SK-N-MC (cell line): ENCODE measurements around the gene SLC35F3.

Experiments used
- DNase-seq: peaks from one replicate; pipeline ENCODE4 v3.0.0-alpha.2; 2011; ENCODE audit warnings: low read depth, low spot score
- H3K27ac ChIP-seq: fragments of 200-600 bp; sonication (generic); 2 replicates; pipeline ENCODE4 v1.5.1; 2016; ENCODE audit warnings: mixed run types
- H3K36me3 ChIP-seq: fragments of 200-600 bp; sonication (generic); 2 replicates; pipeline ENCODE4 v1.6.1; 2017; ENCODE audit warnings: antibody characterized with exemption, low read length, mixed read lengths; ENCODE audit not compliant: insufficient read depth
- H3K4me3 ChIP-seq: fragments of 200-600 bp; sonication (generic); 2 replicates; pipeline ENCODE4 v1.5.1; 2016
- H3K9ac ChIP-seq: fragments of 200-600 bp; sonication (generic); 2 replicates; pipeline ENCODE4 v1.8.0; 2017; ENCODE audit warnings: mixed run types, mixed read lengths; ENCODE audit not compliant: insufficient read length
- H3K9me3 ChIP-seq: fragments of 200-600 bp; sonication (generic); 2 replicates; pipeline ENCODE4 v1.6.1; 2017; ENCODE audit warnings: low read depth, mild to moderate bottlenecking, antibody characterized with exemption, low read length, moderate library complexity, mixed read lengths
- EZH2 ChIP-seq: fragments of 200-600 bp; sonication (generic); IDR thresholded peaks from one replicate; pipeline ENCODE4 v1.6.1; 2017; ENCODE audit warnings: antibody characterized with exemption
- FOXP2 ChIP-seq: optimal IDR thresholded peaks from 2 replicates; pipeline ENCODE3; 2011; ENCODE audit warnings: mild to moderate bottlenecking, moderate library complexity; ENCODE audit not compliant: insufficient read depth; ENCODE audit errors: extremely low read length, control extremely low read depth
- POLR2AphosphoS5 ChIP-seq: IDR thresholded peaks from 2 replicates; pipeline ENCODE4 v1.6.1; 2012; ENCODE audit warnings: mild to moderate bottlenecking, low read depth, low read length, borderline replicate concordance

Gene SLC35F3

DNA sequence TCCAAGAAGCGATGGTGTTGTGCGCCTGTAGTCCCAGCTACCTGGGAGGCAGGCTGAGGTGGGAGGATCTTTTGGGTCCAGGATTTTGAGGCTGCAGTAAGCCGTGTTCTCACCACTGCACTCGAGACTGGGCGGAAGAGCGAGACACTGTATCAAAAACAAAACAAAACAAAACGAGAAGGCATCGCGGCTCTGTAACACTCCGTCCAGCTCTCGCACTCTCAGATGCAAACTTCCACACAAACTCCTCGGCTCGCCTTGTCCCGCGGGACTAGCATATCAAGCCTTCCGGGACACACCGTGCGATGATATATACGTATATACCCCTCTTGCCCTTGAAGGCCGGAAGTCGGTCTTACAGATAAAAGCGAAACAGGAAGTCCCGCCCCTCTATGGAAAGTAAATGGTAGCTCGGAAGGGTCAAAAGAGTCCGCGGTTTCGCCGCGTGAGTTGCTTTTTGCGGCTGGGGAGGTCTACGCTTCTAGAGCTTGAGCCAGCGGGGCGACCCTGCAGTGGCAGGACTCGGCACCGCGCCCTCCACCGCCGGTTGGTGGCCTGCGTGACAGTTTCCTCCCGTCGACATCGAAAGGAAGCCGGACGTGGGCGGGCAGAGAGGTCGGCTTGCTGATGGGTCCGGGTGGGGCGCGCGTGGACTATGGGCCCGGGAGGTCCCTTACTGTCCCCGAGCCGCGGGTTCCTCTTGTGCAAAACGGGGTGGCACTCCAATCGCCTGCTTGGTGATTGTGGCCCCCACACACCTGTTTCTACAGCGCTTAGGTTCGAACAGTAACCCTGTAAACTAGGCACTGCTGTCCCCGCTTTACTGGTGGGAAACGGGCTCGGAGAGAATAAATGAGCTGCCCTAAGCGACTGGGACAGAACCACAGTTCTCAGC, 468.8 kb downstream of the SLC35F3 start, which contains the start of gene COA6:
Gene COA6 (plus strand): TSS at position 393 of the 895 bp plus-strand sequence. CDS start 11 bp downstream, at position 404.
- Histone ChIP-seq H3K9ac (peak within 1 kb of the TSS; percentile 96), H3K36me3 (peaks cover 38% of the 10 kb centered on the region), H3K9me3 (no peaks in the 10 kb centered on the region), H3K27ac (peak within 1 kb of the TSS; percentile 91), H3K4me3 (peak within 1 kb of the TSS; percentile 94)
- peak; percentile 98 for TF ChIP-seq POLR2AphosphoS5
- TF ChIP-seq EZH2: no peak
- DNase-seq: peak; percentile 91

DNA sequence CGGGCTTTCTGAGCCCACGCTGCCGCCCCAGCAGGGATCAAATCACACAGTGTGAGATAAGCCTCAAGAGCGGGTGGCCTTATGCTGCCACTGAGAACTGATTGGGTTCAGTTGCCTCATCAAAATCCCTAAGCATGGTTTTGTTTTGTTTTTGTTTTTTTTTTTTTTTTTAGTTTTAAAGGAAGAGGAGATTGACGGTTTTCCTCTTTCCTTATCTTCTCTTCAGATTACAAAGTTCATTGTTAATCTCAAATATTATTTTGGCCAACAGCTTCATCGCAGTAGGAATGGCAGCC, 469.4 kb downstream of the SLC35F3 start:
- H3K36me3 ChIP-seq: peaks cover 41% of the 10 kb centered on the region
- no peak for DNase-seq

More for the DNA sequence above, 469.4 kb downstream of the SLC35F3 start:
- H3K9ac ChIP-seq: peak overlapping the region; percentile 96
- peak overlapping the region; percentile 91 for H3K27ac ChIP-seq
- TF ChIP-seq EZH2 (no peak), POLR2AphosphoS5 (no peak), FOXP2 (no peak)
- no peaks in the 10 kb centered on the region for H3K9me3 ChIP-seq
- peak overlapping the region; percentile 94 for H3K4me3 ChIP-seq
